Measurements from ENCODE around the gene GRIP1.

Gene GRIP1

DNA sequence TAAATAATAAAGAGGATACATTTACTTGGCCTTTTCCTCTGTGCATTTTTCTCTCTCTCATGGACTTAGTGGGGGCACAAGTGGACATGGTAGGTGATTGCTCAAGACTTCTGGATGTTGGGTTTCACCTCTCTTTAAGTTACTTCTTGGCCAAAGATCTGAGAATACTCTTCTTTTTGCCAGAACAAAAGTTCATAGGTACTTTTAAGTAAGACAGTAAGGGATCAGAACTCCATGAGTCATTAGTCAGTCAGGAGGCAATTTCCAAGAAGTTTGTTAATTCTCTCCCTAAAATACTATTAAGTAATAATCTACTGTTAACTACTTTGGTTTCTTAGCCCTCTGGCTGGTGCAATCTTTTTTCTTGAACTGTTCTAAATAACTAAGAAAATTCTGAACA lies 84.2 kb downstream of the GRIP1 start:
- DNase-seq = no peak

- DNase-seq = no peak
These were observed 88.4 kb downstream of the GRIP1 start for GRCh38 chr12:66590275-66590985.

DNA sequence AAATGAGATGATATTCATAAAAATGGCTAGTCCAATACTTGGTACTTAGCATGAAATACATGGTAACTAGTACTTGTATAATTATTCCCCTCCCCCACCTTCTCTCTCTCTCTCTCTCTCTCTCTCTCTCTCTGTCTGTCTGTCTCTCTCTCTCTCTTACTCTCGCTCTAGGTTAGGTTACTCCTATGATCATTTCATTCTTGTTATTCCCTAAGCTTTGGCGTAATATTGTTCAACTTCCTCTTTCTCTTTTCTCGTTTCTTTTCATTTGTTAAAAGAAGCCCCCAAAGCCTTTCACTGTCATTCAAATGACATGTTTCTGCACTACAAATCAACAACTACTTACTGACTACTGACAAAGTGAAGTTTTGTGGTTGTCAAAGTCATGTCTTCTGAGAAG lies 89.8 kb downstream of the GRIP1 start:
- no peak for DNase-seq

GRCh38 chr12:66587912-66588311 lies 91.0 kb downstream of the GRIP1 start:
- DNase-seq = no peak

- no peak for DNase-seq
These were observed 94.2 kb downstream of the GRIP1 start for GRCh38 chr12:66584673-66585072.

DNA sequence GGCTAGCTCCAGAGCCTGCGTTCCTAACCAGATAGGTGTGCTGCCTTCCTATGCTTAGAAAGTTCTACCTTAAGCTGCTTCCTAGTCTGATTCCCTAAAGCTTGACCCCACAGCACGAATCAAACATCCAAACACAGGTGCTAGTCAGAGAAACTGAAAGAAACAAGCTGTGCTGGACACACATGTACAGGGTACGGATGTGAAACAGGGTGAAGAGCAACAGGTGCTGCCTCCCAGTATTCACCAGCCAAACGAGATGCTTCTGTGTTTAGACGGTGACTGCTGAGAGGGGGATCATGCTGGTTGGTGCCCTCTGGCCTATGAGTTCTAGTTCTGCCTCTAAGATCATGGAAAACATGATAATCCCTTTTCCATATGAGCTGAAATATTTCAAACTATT lies 105.3 kb downstream of the GRIP1 start:
- DNase-seq = no peak

GRCh38 chr12:66572845-66573244 lies 106.0 kb downstream of the GRIP1 start:
- no peak for DNase-seq

GRCh38 chr12:66571361-66571915 lies 107.4 kb downstream of the GRIP1 start:
- DNase-seq = no peak

DNA sequence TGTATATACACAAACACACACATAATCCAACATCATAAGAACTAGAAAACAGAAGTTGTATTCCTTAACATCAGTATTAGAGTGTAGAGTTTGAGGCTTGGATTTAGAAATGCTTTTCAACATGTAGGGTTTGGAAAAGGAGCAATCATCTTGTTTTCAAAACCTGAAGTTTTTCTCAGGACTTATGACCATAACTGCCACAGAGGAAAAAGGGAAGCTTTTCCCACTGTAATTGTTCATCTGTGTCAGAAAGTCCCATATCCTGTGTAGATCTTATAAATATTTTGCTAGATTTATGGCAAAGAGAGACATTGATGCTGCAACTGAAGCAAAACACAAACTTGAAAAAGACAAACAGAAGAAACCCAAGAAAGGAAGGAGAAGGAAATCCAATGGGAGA lies 115.7 kb downstream of the GRIP1 start:
- no peak for DNase-seq

- no peak for DNase-seq
These were observed 123.8 kb downstream of the GRIP1 start for GRCh38 chr12:66555113-66555512.

DNA sequence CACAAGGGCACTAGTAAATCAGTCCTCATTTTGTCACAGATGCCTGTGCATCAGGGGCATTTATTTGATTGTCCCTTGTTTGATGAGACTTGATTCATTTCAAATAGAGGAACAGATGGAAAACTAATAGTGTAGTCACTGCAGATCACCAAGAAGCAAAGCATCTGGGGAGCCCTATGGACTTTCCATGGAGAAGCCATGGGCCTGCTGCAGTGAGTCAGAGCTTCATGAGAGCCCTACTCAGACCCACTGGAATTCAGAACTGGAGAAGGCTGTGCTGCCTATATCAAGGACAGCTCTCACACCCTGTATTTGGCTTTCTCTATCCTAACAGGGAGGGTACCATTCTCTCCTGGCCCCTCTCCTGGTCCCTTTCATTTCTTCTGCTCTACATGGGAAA lies 126.2 kb downstream of the GRIP1 start:
- DNase-seq = no peak

DNA sequence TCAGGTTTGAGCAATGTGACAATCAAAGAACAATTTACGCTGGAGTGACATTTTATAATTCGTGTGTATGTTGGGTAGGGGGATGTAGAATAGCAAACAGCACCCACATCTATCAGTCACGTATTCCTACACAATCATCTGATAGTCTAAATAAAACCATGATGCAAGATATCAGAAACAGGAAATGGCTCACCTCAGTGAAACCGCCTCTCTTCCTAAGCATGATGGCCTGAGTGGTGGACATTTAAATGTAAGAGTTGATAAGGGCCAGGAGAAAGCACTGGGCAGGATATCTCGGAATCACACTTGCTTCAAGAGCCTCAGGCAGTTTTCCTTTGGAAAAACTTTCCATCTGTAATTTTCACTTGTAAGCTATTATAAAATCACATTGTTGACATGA lies 128.2 kb downstream of the GRIP1 start:
- DNase-seq = no peak

DNA sequence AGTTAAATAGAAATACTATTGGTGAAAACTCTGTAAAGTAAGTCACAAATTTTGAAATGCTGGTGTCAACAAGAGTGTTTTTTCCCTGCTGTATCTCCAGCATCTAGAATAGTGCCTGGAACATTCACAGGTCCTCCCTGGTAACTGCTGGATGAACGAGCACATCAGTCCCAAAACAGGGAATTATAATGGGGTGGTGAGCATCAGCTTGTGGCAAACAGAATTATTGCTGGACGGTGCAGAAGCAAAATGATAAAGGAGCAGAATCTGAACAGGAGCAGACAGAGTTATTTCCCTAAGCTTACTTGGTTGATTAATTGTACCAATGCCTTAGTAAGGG lies 129.9 kb downstream of the GRIP1 start:
- DNase-seq = no peak

- DNase-seq = no peak
These were observed 130.4 kb downstream of the GRIP1 start for GRCh38 chr12:66548338-66549049.

- no peak for DNase-seq
These were observed 137.4 kb downstream of the GRIP1 start for GRCh38 chr12:66541426-66541825.

- DNase-seq = no peak
These were observed 139.4 kb downstream of the GRIP1 start for GRCh38 chr12:66539431-66539830.

DNA sequence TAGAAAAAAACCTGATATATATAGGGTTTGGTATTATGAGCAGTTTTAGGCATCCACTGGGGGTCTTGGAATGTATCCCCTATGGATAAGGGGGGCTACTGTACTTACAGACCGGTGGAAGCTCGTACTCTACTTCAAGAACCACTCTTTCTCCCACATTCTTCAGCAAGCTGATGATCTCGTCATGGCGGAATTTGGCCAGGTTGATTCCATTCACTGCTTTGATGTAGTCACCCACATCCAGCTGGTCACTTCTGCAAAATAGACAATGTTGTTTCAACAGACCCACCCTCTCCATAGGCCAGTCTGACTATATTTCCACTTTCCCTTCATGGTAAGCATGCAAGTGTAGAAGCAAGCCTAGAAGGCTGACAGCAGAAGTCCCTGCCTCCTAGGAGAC lies 139.9 kb downstream of the GRIP1 start:
- DNase-seq = no peak

DNA sequence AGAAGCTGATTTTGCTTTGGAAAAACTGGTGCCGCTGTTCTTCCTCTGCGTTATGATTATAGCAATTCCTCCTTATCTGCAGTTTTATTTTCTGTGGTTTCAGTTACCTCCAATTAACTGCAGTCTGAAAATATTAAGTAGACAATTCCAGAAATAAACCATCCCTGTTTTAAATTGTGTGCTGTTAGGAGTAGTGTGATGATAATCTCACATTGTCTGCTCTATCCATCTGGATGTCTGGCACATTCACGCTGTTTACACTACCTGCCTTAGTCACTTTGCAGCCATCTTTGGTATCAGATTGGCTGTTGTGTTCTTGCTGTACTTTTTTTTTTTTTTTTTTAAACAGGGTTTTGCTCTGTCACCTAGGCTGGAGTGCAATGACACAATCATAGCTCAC lies 141.0 kb downstream of the GRIP1 start:
- DNase-seq = no peak

DNA sequence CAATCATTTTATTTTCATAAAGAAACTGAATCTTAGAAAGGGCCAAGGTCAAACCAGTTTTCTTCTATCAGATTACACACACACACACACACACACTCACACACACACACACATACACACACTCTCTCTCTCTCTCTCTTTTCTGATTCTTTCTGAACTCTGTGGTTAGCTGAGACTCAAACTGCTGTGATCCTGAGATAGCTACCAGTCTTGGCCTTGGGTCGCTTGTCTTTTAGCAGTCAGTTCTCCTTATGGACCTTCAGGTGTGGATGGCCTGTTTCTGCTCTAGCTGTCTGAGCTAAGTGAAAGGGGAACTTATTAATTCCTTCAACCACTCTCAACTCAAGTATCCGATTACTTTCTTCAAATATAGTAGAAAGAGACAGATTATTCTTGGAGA lies 145.1 kb downstream of the GRIP1 start:
- no peak for DNase-seq

GRCh38 chr12:66531766-66532165 lies 147.1 kb downstream of the GRIP1 start:
- DNase-seq = no peak

GRCh38 chr12:66529934-66530333 lies 148.9 kb downstream of the GRIP1 start:
- no peak for DNase-seq

DNA sequence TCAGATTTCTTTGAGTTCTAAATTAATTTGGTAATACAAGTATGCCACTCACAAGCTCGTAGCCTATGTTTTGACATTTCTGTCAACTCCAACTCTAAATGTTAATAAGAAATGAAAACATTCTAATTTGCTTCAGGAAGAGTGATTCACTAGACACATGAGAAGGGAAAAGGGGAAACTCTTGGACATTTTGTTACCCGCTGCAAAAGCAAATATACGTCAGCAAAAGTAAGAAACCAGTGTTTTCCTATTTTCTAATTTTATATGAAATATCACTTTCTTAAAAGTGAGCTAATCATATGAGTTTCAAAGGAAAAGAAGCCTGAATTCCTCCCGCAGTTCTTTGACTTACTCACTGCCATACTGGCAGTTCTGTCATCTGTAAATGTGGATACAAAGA lies 162.3 kb downstream of the GRIP1 start:
- no peak for DNase-seq

- no peak for DNase-seq
These were observed 162.7 kb downstream of the GRIP1 start for GRCh38 chr12:66516133-66516532.

GRCh38 chr12:66514581-66514980 lies 164.3 kb downstream of the GRIP1 start:
- DNase-seq = no peak

DNA sequence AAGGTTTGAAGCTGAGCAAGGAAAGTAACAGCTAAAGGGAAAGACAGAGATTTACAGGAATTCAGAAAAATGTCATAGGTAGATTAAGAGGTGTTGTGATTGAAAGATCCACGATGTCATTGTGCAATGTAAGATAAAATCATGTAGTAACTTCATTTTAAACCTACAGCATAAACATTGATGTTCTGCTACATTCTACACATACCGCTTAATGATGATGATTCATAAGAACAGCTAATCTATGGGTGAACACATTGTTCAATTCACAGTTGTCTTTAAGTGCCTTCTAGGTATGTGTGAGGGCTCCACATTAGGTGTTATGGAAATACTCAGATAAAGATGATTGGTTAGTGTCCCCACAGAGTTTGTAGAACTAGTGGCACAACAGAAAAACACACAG lies 170.9 kb downstream of the GRIP1 start:
- no peak for DNase-seq

Data from NCI-H526 (cell line).